G401.6 (cell line): Measurements from ENCODE around the gene MEMO1.
"Not testable (repeated sequence)": the region's sequence is repeated elsewhere in the genome, so short reads cannot be mapped to it uniquely, and the experiment has no call there.

Experiments used
- FAIRE-seq: peaks from 2 replicates; lab custom pipeline; 2012; peaks lifted over from hg19 to GRCh38; lab: Jason Lieb, UNC

Gene MEMO1

GRCh38 chr2:32010670-32011484 is at the start of gene MEMO1:
Gene MEMO1 (minus strand): TSS chr2:32011008. CDS start chr2:32010247, 761 bp downstream.
- FAIRE-seq: no peak

GRCh38 chr2:32060266-32060665 is 49.5 kb upstream of the MEMO1 start:
- no peak for FAIRE-seq

- no peak for FAIRE-seq
Observed at GRCh38 chr2:32058130-32058529, 47.3 kb upstream of the MEMO1 start.

- FAIRE-seq: not testable (repeated sequence)
Observed at GRCh38 chr2:32054583-32054982, 43.8 kb upstream of the MEMO1 start.

- no peak for FAIRE-seq
Observed at GRCh38 chr2:32051836-32052439, 41.1 kb upstream of the MEMO1 start.

GRCh38 chr2:32043561-32043960 is 32.8 kb upstream of the MEMO1 start:
- no peak for FAIRE-seq

- peak; percentile 80 for FAIRE-seq
Observed at GRCh38 chr2:32039447-32040219, 28.8 kb upstream of the MEMO1 start, which contains the start of gene DPY30. Gene DPY30 (minus strand): TSS chr2:32039805. CDS start chr2:32039456, 349 bp downstream.

GRCh38 chr2:32034198-32034887 is 23.5 kb upstream of the MEMO1 start:
- not testable (repeated sequence) for FAIRE-seq

GRCh38 chr2:32018789-32019482 is 8.1 kb upstream of the MEMO1 start:
- FAIRE-seq: not testable (repeated sequence)

- FAIRE-seq: no peak
Observed at GRCh38 chr2:32012872-32013271, 2.1 kb upstream of the MEMO1 start.

- FAIRE-seq: no peak
Observed at GRCh38 chr2:32011485-32011960, 715 bp upstream of the MEMO1 start.

- FAIRE-seq: not testable (repeated sequence)
Observed at GRCh38 chr2:32010280-32010669, 533 bp downstream of the MEMO1 start.

GRCh38 chr2:32009516-32010256 is 1.1 kb downstream of the MEMO1 start:
- FAIRE-seq: no peak

- FAIRE-seq: no peak
Observed at GRCh38 chr2:32008805-32009515, 1.8 kb downstream of the MEMO1 start.

GRCh38 chr2:32007121-32007391 is 3.8 kb downstream of the MEMO1 start:
- no peak for FAIRE-seq

- no peak for FAIRE-seq
Observed at GRCh38 chr2:32005371-32005976, 5.3 kb downstream of the MEMO1 start.

GRCh38 chr2:32003791-32004190 is 7.0 kb downstream of the MEMO1 start:
- no peak for FAIRE-seq

GRCh38 chr2:32002406-32002805 is 8.4 kb downstream of the MEMO1 start:
- FAIRE-seq: no peak

GRCh38 chr2:31999438-31999837 is 11.4 kb downstream of the MEMO1 start:
- FAIRE-seq: no peak
